CD4-positive, alpha-beta T cell treated with Interferon gamma for 1 hour (primary cell): ENCODE data around the gene DTWD2.
"Not testable (repeated sequence)": the region's sequence is repeated elsewhere in the genome, so short reads cannot be mapped to it uniquely, and the experiment has no call there.

Source experiments
- DNase-seq: peaks from one replicate; pipeline ENCODE4 v3.0.0-alpha.2; 2020

Gene DTWD2

GRCh38 chr5:118994595-118994994 is 6.2 kb upstream of the DTWD2 start:
- no peak for DNase-seq

- not testable (repeated sequence) for DNase-seq
These were observed 4.8 kb upstream of the DTWD2 start for GRCh38 chr5:118993118-118993517.

GRCh38 chr5:118992055-118992454 is 3.7 kb upstream of the DTWD2 start:
- not testable (repeated sequence) for DNase-seq

- no peak for DNase-seq
These were observed 2.2 kb upstream of the DTWD2 start for GRCh38 chr5:118990582-118990981.

- DNase-seq: no peak
These were observed 1.5 kb upstream of the DTWD2 start for GRCh38 chr5:118989816-118990215.

- DNase-seq: no peak
These were observed 476 bp upstream of the DTWD2 start for GRCh38 chr5:118988866-118989180.

- no peak for DNase-seq
These were observed 3.7 kb downstream of the DTWD2 start for GRCh38 chr5:118984602-118985001.

GRCh38 chr5:118981783-118982182 is 6.6 kb downstream of the DTWD2 start:
- no peak for DNase-seq

GRCh38 chr5:118980438-118980837 is 7.9 kb downstream of the DTWD2 start:
- no peak for DNase-seq

GRCh38 chr5:118980017-118980416 is 8.3 kb downstream of the DTWD2 start:
- no peak for DNase-seq

GRCh38 chr5:118973779-118974445 is 14.4 kb downstream of the DTWD2 start:
- DNase-seq: not testable (repeated sequence)

- DNase-seq: no peak
These were observed 19.4 kb downstream of the DTWD2 start for GRCh38 chr5:118968925-118969375.

GRCh38 chr5:118968406-118968911 is 19.9 kb downstream of the DTWD2 start:
- DNase-seq: no peak

GRCh38 chr5:118967059-118967508 is 21.3 kb downstream of the DTWD2 start:
- no peak for DNase-seq

GRCh38 chr5:118965890-118966289 is 22.5 kb downstream of the DTWD2 start:
- no peak for DNase-seq

GRCh38 chr5:118964970-118965369 is 23.4 kb downstream of the DTWD2 start:
- DNase-seq: not testable (repeated sequence)

GRCh38 chr5:118964388-118964787 is 24.0 kb downstream of the DTWD2 start:
- not testable (repeated sequence) for DNase-seq

GRCh38 chr5:118963169-118963568 is 25.2 kb downstream of the DTWD2 start:
- DNase-seq: no peak

- DNase-seq: no peak
These were observed 27.8 kb downstream of the DTWD2 start for GRCh38 chr5:118960557-118960956.

- DNase-seq: no peak
These were observed 31.6 kb downstream of the DTWD2 start for GRCh38 chr5:118956727-118957126.

- no peak for DNase-seq
These were observed 34.7 kb downstream of the DTWD2 start for GRCh38 chr5:118953652-118954005.

GRCh38 chr5:118952992-118953651 is 35.2 kb downstream of the DTWD2 start:
- no peak for DNase-seq

GRCh38 chr5:118952306-118952705 is 36.0 kb downstream of the DTWD2 start:
- DNase-seq: not testable (repeated sequence)

- not testable (repeated sequence) for DNase-seq
These were observed 38.0 kb downstream of the DTWD2 start for GRCh38 chr5:118950354-118950753.
